ENCODE results near the gene DYSF. TPM values are rescaled to one million over a fixed set of nuclear protein-coding genes. Genes with fewer than 3 reads are reported as not detected.

Gene DYSF
- total RNA-seq, 4 donors from 2014 or later: 2.6 to 20.7 (median 12.7) TPM

- intact Hi-C loops (cut with DNase I; ENCODE audit: low total_unique reads): no loop called here
- Histone ChIP-seq H3K4me1 (no peaks in the 10 kb centered on the region), H3K27me3 (no peaks in the 10 kb centered on the region), H3K36me3 (no peaks in the 10 kb centered on the region), H3K27ac (no peak overlapping the region), H3K4me3 (no peak overlapping the region), H3K9me3 (no peaks in the 10 kb centered on the region)
- TF ChIP-seq CTCF (IDR thresholded peaks at IDR 0.05) (no peak), POLR2A (IDR thresholded peaks at IDR 0.05) (no peak)
- no peak for DNase-seq
Observed at GRCh38 chr2:71704688-71705087, 251.3 kb downstream of the DYSF start.

DNA sequence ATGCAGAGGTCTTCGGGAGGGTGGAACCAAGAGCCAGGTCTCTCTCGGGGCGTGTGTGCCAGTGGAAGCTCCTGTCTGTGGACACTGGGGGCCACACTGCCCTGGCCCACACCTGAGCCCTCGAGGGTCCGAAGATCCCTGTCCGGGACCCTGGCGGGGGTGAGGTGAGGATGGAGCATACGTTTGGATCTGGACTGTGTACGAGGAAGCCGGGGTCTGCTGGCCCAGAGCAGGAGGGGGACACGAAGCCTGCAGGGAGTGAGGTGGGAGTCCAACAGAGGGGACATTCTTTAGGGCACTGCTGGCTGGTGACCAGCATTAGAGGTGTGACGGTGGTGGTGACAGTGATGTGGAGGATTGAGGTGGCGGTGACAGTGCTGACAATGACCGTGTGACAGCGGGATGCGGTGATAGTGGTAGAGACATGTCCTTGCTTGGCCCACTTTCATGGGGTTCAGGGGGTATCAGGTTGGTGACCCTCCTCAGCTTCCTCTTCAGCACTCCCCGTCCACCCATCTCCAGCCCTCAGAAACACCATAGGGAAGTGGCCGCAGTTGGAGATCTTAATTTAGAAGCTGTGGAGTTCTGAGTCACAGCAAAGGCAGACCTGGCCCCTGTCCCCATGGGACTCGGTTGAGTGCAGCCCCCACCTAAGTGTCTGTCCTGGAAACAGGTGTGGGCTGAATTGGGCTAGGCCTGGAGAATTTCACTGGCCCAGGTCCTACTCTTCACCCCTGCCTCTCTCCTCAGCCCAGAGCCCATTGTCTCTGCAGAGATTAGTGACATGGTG lies 252.0 kb downstream of the DYSF start:
- H3K4me3 ChIP-seq: no peak overlapping the region
- DNase-seq: no peak
- intact Hi-C loops (cut with DNase I; ENCODE audit: low total_unique reads): no loop called here
- no peak for TF ChIP-seq CTCF (IDR thresholded peaks at IDR 0.05)
- no peak for TF ChIP-seq POLR2A (IDR thresholded peaks at IDR 0.05)
- no peaks in the 10 kb centered on the region for H3K9me3 ChIP-seq
- no peak overlapping the region for H3K27ac ChIP-seq
- no peaks in the 10 kb centered on the region for H3K4me1 ChIP-seq
- H3K36me3 ChIP-seq: no peaks in the 10 kb centered on the region
- H3K27me3 ChIP-seq: no peaks in the 10 kb centered on the region

GRCh38 chr2:71706121-71706520 lies 252.8 kb downstream of the DYSF start:
- TF ChIP-seq CTCF (IDR thresholded peaks at IDR 0.05): no peak
- no peak for TF ChIP-seq POLR2A (IDR thresholded peaks at IDR 0.05)
- Histone ChIP-seq H3K36me3 (no peaks in the 10 kb centered on the region), H3K4me3 (no peak overlapping the region), H3K27me3 (no peaks in the 10 kb centered on the region), H3K4me1 (no peaks in the 10 kb centered on the region), H3K27ac (no peak overlapping the region), H3K9me3 (no peaks in the 10 kb centered on the region)
- DNase-seq: no peak
- intact Hi-C loops (cut with DNase I; ENCODE audit: low total_unique reads): no loop called here

DNA sequence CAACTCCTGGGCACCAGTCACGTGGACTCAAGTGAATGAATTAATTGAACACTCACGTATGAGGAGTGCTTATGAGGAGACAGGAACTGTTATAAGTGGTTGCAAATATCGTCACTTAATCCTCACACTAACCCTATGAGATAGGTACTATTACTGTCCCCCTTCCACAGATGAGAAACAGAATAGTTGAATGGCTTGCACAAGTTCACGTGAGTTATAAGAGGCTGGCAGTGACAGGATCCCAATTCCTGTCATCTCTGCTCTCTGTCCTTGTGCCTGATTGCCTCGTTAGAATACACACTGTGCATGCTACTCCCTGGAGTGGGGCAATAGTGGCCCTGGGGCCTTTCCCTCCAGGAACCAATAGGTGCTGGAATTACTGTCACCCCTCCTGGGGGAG lies 253.5 kb downstream of the DYSF start:
- Histone ChIP-seq H3K27me3 (no peaks in the 10 kb centered on the region), H3K27ac (no peak overlapping the region), H3K36me3 (no peaks in the 10 kb centered on the region), H3K4me1 (no peaks in the 10 kb centered on the region), H3K4me3 (no peak overlapping the region), H3K9me3 (no peaks in the 10 kb centered on the region)
- TF ChIP-seq CTCF (IDR thresholded peaks at IDR 0.05) (no peak), POLR2A (IDR thresholded peaks at IDR 0.05) (no peak)
- no peak for DNase-seq
- intact Hi-C loops (cut with DNase I; ENCODE audit: low total_unique reads): no loop called here

GRCh38 chr2:71710367-71711132 lies 257.2 kb downstream of the DYSF start:
- no peak for TF ChIP-seq CTCF (IDR thresholded peaks at IDR 0.05)
- no peak for TF ChIP-seq POLR2A (IDR thresholded peaks at IDR 0.05)
- Histone ChIP-seq H3K9me3 (no peaks in the 10 kb centered on the region), H3K4me1 (no peaks in the 10 kb centered on the region), H3K36me3 (no peaks in the 10 kb centered on the region), H3K27ac (no peak overlapping the region), H3K27me3 (no peaks in the 10 kb centered on the region), H3K4me3 (no peak overlapping the region)
- DNase-seq: no peak
- intact Hi-C loops (cut with DNase I; ENCODE audit: low total_unique reads): no loop called here
